DMS79 (cell line): Measurements from ENCODE around the gene IL4R.
"Not testable (repeated sequence)": the region's sequence is repeated elsewhere in the genome, so short reads cannot be mapped to it uniquely, and the experiment has no call there.

Experiments used
- DNase-seq: peaks from one replicate; lab custom pipeline; 2025; lab: John Stamatoyannopoulos, UW

The IL4R gene

DNA sequence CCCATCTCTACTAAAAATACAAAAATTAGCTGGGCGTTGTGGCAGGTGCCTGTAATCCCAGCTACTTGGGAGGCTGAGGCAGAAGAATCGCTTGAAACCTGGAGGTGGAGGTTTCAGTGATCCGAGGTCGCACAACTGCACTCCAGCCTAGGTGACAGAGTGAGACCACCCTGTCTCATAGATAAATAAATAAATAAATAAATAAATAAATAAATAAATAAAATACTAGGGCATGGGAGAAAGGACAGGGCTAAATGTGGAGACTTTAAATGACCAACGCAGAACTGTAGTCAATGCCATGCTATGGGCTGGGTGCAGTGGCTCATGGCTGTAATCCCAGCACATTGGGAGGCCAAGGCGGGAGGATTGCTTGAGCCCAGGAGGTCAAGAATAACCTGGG lies 25.5 kb upstream of the IL4R start:
- not testable (repeated sequence) for DNase-seq

- DNase-seq: no peak
Observed at GRCh38 chr16:27289669-27290068, 24.1 kb upstream of the IL4R start.

DNA sequence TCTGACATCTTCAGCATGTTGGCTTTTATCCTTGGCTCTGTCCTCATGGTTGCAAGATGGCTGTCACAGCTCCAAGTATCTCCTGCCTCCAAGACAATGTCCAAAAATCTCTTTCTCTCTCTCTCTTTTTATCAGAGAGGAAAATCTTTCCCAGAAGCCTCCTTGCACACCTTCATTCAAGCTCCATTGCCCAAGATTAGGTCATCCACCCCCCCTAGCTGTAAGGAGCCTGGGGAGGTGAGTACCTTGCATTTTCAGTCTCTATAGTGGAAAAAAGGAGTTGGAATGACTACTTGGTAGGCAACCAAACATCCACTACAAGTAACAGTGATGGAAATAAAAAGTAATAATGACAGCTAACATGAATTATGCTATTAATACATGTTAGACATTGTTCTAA lies 23.2 kb upstream of the IL4R start:
- DNase-seq: no peak

GRCh38 chr16:27291106-27291505 lies 22.7 kb upstream of the IL4R start:
- no peak for DNase-seq

DNA sequence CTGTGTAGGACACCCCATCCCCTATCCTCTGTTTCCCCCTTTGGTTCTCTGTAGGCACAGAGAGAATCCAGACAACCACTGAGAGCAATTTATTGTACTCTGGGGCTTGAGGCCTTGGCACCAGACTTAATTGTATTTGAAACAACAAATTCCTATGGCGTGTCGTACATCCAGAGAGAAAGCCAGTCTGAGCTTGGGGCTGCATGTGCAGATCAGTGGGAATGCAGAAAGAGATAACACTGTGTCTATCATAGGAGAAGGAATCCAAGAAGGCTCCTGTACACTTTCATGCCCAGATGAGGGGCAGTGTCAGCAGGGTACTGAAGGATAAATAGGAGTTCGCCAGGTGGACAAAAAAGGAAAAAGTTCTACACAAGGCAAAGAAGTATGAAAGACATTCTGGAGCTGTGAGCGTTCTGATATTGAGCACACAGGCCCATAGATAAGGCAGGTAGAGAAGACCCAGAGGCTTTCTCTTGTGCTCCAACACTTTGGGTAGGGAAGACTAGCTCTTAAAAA lies 22.0 kb upstream of the IL4R start:
- no peak for DNase-seq

DNA sequence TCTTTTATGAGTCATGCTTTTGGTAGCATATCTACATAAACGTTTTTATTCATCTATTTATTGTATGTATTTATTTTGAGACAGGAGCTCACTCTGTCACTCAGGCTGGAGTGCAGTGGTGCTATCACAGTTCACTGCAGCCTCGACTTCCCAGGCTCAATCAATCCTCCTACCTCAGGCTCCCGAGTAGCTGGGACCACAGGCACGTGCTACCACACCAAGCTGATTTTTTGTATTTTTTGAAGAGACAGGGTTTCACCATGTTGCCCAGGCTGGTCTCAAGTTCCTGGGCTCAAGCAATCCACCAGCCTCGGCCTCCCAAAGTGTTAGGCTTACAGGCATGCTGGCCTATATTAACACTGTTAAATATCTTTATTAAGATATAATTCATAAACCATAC lies 20.4 kb upstream of the IL4R start:
- no peak for DNase-seq

GRCh38 chr16:27298132-27298531 lies 15.6 kb upstream of the IL4R start:
- no peak for DNase-seq

- DNase-seq: no peak
Observed at GRCh38 chr16:27301236-27301861, 12.4 kb upstream of the IL4R start.

DNA sequence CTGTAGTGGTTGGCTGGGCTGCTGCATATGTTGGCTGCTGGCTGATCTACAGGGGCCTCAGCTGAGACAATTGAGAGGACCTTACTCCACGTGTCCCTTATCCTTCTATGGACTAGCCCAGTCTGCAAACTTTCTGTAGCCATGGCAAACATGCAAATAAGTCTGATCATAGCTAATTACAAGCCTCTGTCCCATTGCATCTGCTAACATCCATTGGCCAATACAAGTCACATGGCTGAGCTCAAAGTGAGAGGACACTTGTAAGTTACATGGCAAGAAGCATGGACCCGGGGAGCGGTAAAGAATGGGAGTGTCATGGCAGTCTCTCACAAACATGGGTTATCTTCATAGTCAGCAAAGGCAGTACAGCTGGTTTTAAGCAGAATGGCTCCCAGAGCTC lies 11.6 kb upstream of the IL4R start:
- DNase-seq: no peak

- no peak for DNase-seq
Observed at GRCh38 chr16:27303256-27304100, 10.3 kb upstream of the IL4R start.

DNA sequence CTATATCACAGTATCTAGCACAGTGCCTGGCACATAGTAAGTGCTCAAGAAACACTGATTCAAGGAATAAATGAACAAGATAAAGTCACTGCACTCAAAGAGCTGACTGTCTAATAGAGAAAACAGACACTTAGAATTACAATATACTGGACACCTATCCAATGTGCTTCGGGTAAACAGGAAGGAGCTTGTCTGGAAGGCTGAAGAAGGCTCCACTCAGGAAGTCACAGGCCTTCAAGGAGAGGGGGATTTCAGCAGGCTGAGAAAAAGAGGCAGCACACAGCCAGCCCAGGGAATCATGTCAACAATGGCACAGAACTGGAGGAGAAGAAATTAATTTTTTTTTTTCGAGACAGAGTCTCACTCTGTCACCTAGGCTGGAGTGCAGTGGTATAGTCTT lies 9.7 kb upstream of the IL4R start:
- no peak for DNase-seq

DNA sequence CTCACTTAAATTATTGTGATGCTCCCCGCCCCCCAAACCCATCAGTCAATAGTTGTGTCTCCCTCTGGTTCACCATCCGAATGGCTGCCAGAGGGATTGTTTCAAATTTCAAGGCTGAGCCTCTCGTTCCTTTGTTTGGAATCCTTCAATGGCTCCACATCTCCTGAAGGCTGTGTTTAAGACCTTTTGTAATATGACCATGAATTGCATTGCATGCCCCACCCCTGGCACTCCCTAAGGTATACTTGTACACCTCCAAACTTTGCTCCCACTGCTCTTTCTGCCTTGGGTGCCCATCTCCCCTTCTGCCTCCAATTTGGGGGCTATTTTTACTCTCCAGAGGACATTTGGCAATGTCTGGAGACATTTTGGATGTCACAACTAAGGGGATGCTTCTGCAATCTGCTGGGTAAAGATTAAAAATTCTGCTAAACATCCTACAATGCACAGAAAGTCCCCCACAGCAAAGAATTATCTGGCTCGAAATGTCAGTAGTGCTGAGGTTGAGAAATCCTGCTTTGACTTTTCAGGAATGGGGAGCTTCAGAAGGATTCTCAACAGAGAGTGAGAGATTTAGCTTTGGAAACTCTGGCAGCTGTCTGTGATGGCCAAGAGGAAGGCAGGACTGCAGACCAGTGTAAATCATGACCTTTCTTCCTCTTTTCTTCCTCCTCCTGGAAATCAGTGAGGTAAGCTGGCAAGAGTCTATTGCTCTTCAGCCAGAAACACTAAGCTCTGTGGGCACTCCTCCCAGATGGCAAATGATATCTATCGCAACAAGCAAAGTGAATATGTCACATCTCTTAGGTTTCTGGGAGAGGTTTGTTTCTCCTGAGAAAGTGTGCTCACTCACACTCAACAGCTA lies 8.7 kb upstream of the IL4R start:
- DNase-seq: no peak

DNA sequence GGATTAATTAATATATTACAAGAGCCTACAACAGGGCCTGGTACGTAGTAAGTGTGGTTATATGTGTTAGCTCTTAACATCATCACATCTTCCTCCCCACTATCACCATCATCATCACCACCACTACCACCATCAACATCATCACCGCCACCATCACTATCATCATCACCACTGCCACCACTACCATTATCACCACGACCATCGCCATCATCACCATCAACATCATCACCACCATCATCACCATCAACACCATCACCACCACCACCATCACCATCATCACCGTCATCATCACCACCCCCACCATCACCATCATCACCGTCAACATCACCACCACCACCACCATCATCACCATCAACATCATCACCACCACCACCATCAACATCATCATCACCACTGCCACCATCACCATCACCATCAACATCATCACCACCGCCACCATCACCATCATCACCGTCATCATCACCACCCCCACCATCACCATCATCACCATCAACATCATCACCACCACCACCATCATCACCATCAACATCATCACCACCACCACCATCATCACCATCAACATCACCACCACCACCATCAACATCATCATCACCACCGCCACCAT lies 7.8 kb upstream of the IL4R start:
- DNase-seq: no peak

GRCh38 chr16:27308792-27309191 lies 5.0 kb upstream of the IL4R start:
- no peak for DNase-seq

GRCh38 chr16:27310576-27311447 lies 3.0 kb upstream of the IL4R start:
- DNase-seq: no peak

DNA sequence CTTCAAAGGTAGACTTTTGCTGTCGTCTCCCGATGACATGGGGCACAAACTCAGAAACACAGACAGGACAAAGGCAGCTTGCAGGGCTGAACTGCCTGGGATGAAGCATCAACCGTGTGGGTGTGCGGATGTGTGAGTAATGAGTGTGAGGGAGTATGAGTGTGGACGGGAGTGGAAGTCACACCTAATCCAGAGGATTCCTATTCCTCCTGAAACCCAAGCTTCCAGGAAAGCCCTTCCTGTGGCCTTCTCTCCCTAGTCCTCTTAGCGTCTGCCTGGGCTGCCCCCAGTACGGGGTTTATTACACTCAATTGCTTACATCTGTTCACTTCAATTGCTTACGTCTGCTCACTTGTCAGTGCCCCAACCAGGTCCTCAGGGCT lies 2.3 kb upstream of the IL4R start:
- no peak for DNase-seq

- DNase-seq: no peak
Observed at GRCh38 chr16:27311897-27312303, 1.9 kb upstream of the IL4R start.

DNA sequence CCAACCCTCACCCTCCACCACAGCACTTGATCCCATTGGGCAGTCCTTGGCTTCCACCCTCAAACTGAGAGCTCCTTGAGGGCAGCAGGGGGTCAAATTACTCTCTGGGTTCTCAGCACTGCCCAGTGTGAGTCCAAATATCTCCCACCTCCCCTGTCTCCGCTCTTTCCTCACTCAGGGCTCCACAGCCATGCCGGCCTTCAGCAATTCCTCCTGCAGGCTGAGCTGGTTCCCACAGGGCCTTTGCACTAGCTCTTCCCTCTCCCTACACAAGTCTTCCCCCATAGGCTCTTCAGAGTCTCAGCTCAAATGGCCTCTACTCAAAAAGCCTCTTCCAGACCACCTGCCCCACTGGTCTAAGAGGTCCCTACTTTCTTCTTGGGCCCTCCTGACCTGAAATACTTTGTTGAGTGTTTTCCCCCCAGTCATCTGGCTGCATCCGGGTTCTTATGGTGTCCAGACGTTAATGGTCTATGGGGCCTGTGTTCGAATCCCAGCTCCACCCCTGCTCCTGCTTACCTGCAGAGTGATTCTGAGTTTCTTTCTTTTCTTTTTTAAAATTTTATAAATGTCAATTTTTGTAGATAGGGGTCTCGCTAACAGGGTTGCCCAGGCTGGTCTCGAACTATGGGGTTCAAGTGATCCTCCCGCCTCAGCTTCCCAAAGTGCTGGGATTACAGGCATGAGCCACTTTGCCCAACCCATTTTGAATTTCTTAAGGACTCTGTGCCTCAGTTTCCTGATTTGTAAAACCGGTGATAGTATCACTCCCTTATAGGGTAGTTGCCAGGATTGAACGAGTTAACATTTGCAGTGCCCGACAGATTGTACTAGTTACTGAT lies 973 bp upstream of the IL4R start:
- DNase-seq: no peak

- no peak for DNase-seq
Observed at GRCh38 chr16:27314161-27314723, 468 bp downstream of the IL4R start.

GRCh38 chr16:27314986-27315332 lies 1.2 kb downstream of the IL4R start:
- DNase-seq: no peak
